ENCODE results near the gene NRROS.

- TF ChIP-seq CTCF (IDR thresholded peaks at IDR 0.05) = no peak
- TF ChIP-seq POLR2A (IDR thresholded peaks at IDR 0.05) = no peak
- no peak for TF ChIP-seq EP300 (IDR thresholded peaks at IDR 0.05)
- TF ChIP-seq POLR2AphosphoS5 (IDR thresholded peaks at IDR 0.05) = no peak
These were observed 29.5 kb upstream of the NRROS start for GRCh38 chr3:196609805-196610515.
